GM21576 (cell line): ENCODE results near the gene NOX3.

Experiments
- ATAC-seq: cut with Tn5 transposase; IDR thresholded peaks from one replicate; pipeline ENCODE4 v1.9.1; 2021; ENCODE audit warnings: mild to moderate bottlenecking, moderate library complexity; ENCODE audit not compliant: unreplicated experiment

Gene NOX3

GRCh38 chr6:155436981-155437749, 18.5 kb downstream of the NOX3 start:
- ATAC-seq: no peak

- ATAC-seq: no peak
Observed at GRCh38 chr6:155434829-155435423, 20.7 kb downstream of the NOX3 start.

GRCh38 chr6:155434096-155434495, 21.5 kb downstream of the NOX3 start:
- no peak for ATAC-seq

GRCh38 chr6:155432293-155432692, 23.3 kb downstream of the NOX3 start:
- ATAC-seq: no peak

- no peak for ATAC-seq
Observed at GRCh38 chr6:155429321-155429893, 26.2 kb downstream of the NOX3 start.

GRCh38 chr6:155426408-155426945, 29.2 kb downstream of the NOX3 start:
- ATAC-seq: no peak

- ATAC-seq: no peak
Observed at GRCh38 chr6:155424181-155424580, 31.5 kb downstream of the NOX3 start.

- no peak for ATAC-seq
Observed at GRCh38 chr6:155422635-155423034, 33.0 kb downstream of the NOX3 start.

- ATAC-seq: no peak
Observed at GRCh38 chr6:155420492-155420891, 35.1 kb downstream of the NOX3 start.

- no peak for ATAC-seq
Observed at GRCh38 chr6:155419161-155419560, 36.5 kb downstream of the NOX3 start.

- ATAC-seq: peak; percentile 64
Observed at GRCh38 chr6:155418017-155418761, 37.5 kb downstream of the NOX3 start.

- no peak for ATAC-seq
Observed at GRCh38 chr6:155417454-155417853, 38.2 kb downstream of the NOX3 start.

GRCh38 chr6:155415953-155416352, 39.7 kb downstream of the NOX3 start:
- ATAC-seq: no peak

GRCh38 chr6:155414049-155414448, 41.6 kb downstream of the NOX3 start:
- no peak for ATAC-seq

- ATAC-seq: no peak
Observed at GRCh38 chr6:155412335-155412734, 43.3 kb downstream of the NOX3 start.

GRCh38 chr6:155411154-155412052, 44.2 kb downstream of the NOX3 start:
- ATAC-seq: no peak

- ATAC-seq: no peak
Observed at GRCh38 chr6:155409391-155409790, 46.2 kb downstream of the NOX3 start.

- no peak for ATAC-seq
Observed at GRCh38 chr6:155408981-155409380, 46.7 kb downstream of the NOX3 start.

- ATAC-seq: no peak
Observed at GRCh38 chr6:155408231-155408630, 47.4 kb downstream of the NOX3 start.

- no peak for ATAC-seq
Observed at GRCh38 chr6:155406801-155407200, 48.8 kb downstream of the NOX3 start.
